SK-N-SH treated with all-trans-retinoic acid at 6 μM for 48 hours (cell line): ENCODE data around the gene NMUR2.

Source experiments
- ISL1 ChIP-seq: fragments of 250-450 bp; sonication (Bioruptor Pico); IDR thresholded peaks from 2 replicates; pipeline ENCODE4 v2.1.2; 2022; ENCODE audit warnings: mild to moderate bottlenecking, moderate library complexity
- PATZ1 ChIP-seq: fragments of 250-450 bp; sonication (Bioruptor Pico); IDR thresholded peaks from 2 replicates; pipeline ENCODE4 v1.8.0; 2020; ENCODE audit warnings: mild to moderate bottlenecking, moderate library complexity, borderline replicate concordance
- RARB ChIP-seq: fragments of 250-450 bp; sonication (Bioruptor Pico); IDR thresholded peaks from 2 replicates; pipeline ENCODE4 v1.8.0; 2021; ENCODE audit warnings: mild to moderate bottlenecking, moderate library complexity
- TOX ChIP-seq: fragments of 250-450 bp; sonication (Bioruptor Pico); IDR thresholded peaks from 2 replicates; pipeline ENCODE4 v1.8.0; 2021; ENCODE audit warnings: mild to moderate bottlenecking, moderate library complexity, borderline replicate concordance
- ZFP3 ChIP-seq: fragments of 250-450 bp; sonication (Bioruptor Pico); IDR thresholded peaks from 2 replicates; pipeline ENCODE4 v1.5.0; 2020; ENCODE audit warnings: mild to moderate bottlenecking, moderate library complexity
- ZNF565 ChIP-seq: fragments of 450-650 bp; formaldehyde crosslinking; conservative IDR thresholded peaks from 2 replicates; pipeline ENCODE4 v1.5.0; 2020; ENCODE audit warnings: low read depth, mild to moderate bottlenecking, moderate library complexity
- ZNF70 ChIP-seq: fragments of 450-650 bp; formaldehyde crosslinking; IDR thresholded peaks from 2 replicates; pipeline ENCODE4 v1.5.0; 2020; ENCODE audit warnings: mild to moderate bottlenecking, moderate library complexity
- ZNF8 ChIP-seq: fragments of 450-650 bp; formaldehyde crosslinking; IDR thresholded peaks from 2 replicates; pipeline ENCODE4 v1.5.0; 2020; ENCODE audit warnings: mild to moderate bottlenecking, moderate library complexity

- TF ChIP-seq ZNF565 (CRISPR knock-in tag) (no peak), ZNF8 (no peak), RARB (CRISPR knock-in tag) (no peak), ZNF70 (CRISPR knock-in tag) (no peak), TOX (no peak), PATZ1 (CRISPR knock-in tag) (no peak), ISL1 (CRISPR knock-in tag) (no peak), ZFP3 (CRISPR knock-in tag) (no peak)
Observed at GRCh38 chr5:152427721-152428120, 22.6 kb upstream of the NMUR2 start.
